Liver (tissue), 9 donors: ENCODE data around the gene OR1I1. TPM values are rescaled to one million over a fixed set of nuclear protein-coding genes. Genes with fewer than 3 reads are reported as not detected.

Experiments used
- DNase-seq: peaks from one replicate; pipeline ENCODE4 v3.0.0-alpha.2; 2017; ENCODE audit warnings: low spot score
- H3K27ac ChIP-seq, 2 donors: one replicate each; pipeline ENCODE4 v1.7.0; 2013; ENCODE audit warnings: inconsistent platforms in 2 of 2, low read length in 2 of 2, control low read depth in 1 of 2, low read depth in 1 of 2, mild to moderate bottlenecking in 1 of 2
- H3K27me3 ChIP-seq, 4 donors: one replicate each; pipeline versions ENCODE4 v1.6.1 to v1.7.0; 2013; ENCODE audit warnings: low read length in 3 of 4, inconsistent platforms in 1 of 4, mild to moderate bottlenecking in 1 of 4, moderate library complexity in 1 of 4; ENCODE audit not compliant: control insufficient read depth in 4 of 4, insufficient read depth in 4 of 4
- H3K36me3 ChIP-seq, 4 donors: one replicate each; pipeline versions ENCODE4 v1.6.1 to v1.7.0; 2013; ENCODE audit warnings: low read length in 3 of 4, mild to moderate bottlenecking in 3 of 4, low read depth in 1 of 4, moderate library complexity in 1 of 4; ENCODE audit not compliant: control insufficient read depth in 4 of 4, insufficient read depth in 3 of 4
- H3K4me1 ChIP-seq, 4 donors: one replicate each; pipeline versions ENCODE4 v1.6.1 to v1.7.0; 2013; ENCODE audit warnings: low read length in 3 of 4, mild to moderate bottlenecking in 3 of 4, moderate library complexity in 1 of 4; ENCODE audit not compliant: control insufficient read depth in 4 of 4, insufficient read depth in 4 of 4
- H3K4me3 ChIP-seq, 3 donors: one replicate each; pipeline versions ENCODE4 v1.6.1 to v1.7.0; 2013; ENCODE audit warnings: low read length in 3 of 3, control low read depth in 1 of 3, low read depth in 1 of 3, mild to moderate bottlenecking in 1 of 3
- H3K9ac ChIP-seq, 2 donors: one replicate each; pipeline ENCODE4 v1.7.0; 2013; ENCODE audit warnings: low read length in 2 of 2, mild to moderate bottlenecking in 2 of 2, moderate library complexity in 2 of 2, control low read depth in 1 of 2, low read depth in 1 of 2
- H3K9me3 ChIP-seq, 4 donors: one replicate each; pipeline versions ENCODE4 v1.6.1 to v1.7.0; 2013; ENCODE audit warnings: low read length in 3 of 4; ENCODE audit not compliant: control insufficient read depth in 4 of 4
- ATF3 ChIP-seq: IDR thresholded peaks from 2 replicates; pipeline ENCODE4 v1.6.1; 2016; ENCODE audit warnings: antibody characterized with exemption
- CTCF ChIP-seq: fragments of 150-350 bp; IDR thresholded peaks from 2 replicates; pipeline ENCODE4 v1.5.1; 2017; ENCODE audit warnings: improper control_type of control experiment, low read depth, low read length; ENCODE audit not compliant: missing input control
- EGR1 ChIP-seq, 2 donors: IDR thresholded peaks; 2 replicates each; pipeline ENCODE4 v1.6.1; 2016 to 2018; ENCODE audit warnings: antibody characterized with exemption in 2 of 2, low read depth in 2 of 2
- FOXA1 ChIP-seq: IDR thresholded peaks from 2 replicates; pipeline ENCODE4 v1.6.1; 2016; ENCODE audit warnings: antibody characterized with exemption
- FOXA2 ChIP-seq: IDR thresholded peaks from 2 replicates; pipeline ENCODE4 v1.6.1; 2016; ENCODE audit warnings: antibody characterized with exemption
- GABPA ChIP-seq, 2 donors: IDR thresholded peaks in 1 of 2; conservative IDR thresholded peaks in 1 of 2; 2 replicates each; pipeline ENCODE4 v1.6.1; 2016; ENCODE audit warnings: antibody characterized with exemption in 2 of 2, mild to moderate bottlenecking in 1 of 2, moderate library complexity in 1 of 2
- HNF4A ChIP-seq, 2 donors: conservative IDR thresholded peaks; 2 replicates each; pipeline ENCODE4 v1.6.1; 2016; ENCODE audit warnings: antibody characterized with exemption in 2 of 2, mild to moderate bottlenecking in 2 of 2
- HNF4G ChIP-seq: IDR thresholded peaks from 2 replicates; pipeline ENCODE4 v1.6.1; 2016; ENCODE audit warnings: antibody characterized with exemption
- JUND ChIP-seq, 2 donors: IDR thresholded peaks; 2 replicates each; pipeline ENCODE4 v1.6.1; 2016; ENCODE audit warnings: antibody characterized with exemption in 2 of 2
- MAX ChIP-seq: IDR thresholded peaks from 2 replicates; pipeline ENCODE4 v1.6.1; 2016; ENCODE audit warnings: antibody characterized with exemption
- NR2F2 ChIP-seq: IDR thresholded peaks from 2 replicates; pipeline ENCODE4 v1.6.1; 2016; ENCODE audit warnings: antibody characterized with exemption
- RAD21 ChIP-seq, 2 donors: IDR thresholded peaks; 2 replicates each; pipeline ENCODE4 v1.6.1; 2016; ENCODE audit warnings: antibody characterized with exemption in 2 of 2, mild to moderate bottlenecking in 2 of 2
- REST ChIP-seq: IDR thresholded peaks from 2 replicates; pipeline ENCODE4 v1.6.1; 2016; ENCODE audit warnings: antibody characterized with exemption, mild to moderate bottlenecking
- RXRA ChIP-seq, 2 donors: IDR thresholded peaks; 2 replicates each; pipeline ENCODE4 v1.6.1; 2017 to 2018; ENCODE audit warnings: antibody characterized with exemption in 2 of 2, mild to moderate bottlenecking in 1 of 2
- SP1 ChIP-seq: IDR thresholded peaks from 2 replicates; pipeline ENCODE4 v1.6.1; 2018; ENCODE audit warnings: antibody characterized with exemption, mild to moderate bottlenecking
- TAF1 ChIP-seq: conservative IDR thresholded peaks from 2 replicates; pipeline ENCODE4 v1.6.1; 2016; ENCODE audit warnings: antibody characterized with exemption, mild to moderate bottlenecking
- YY1 ChIP-seq: IDR thresholded peaks from 2 replicates; pipeline ENCODE4 v1.6.1; 2016; ENCODE audit warnings: antibody characterized with exemption, mild to moderate bottlenecking
- WGBS: extraction: QIAGEN DNeasy Blood & Tissue Kit; methylation state at CpG from one replicate; pipeline ENCODE4 v1.1.7; 2013; 5-methylcytosine and 5-hydroxymethylcytosine counted together
- polyA plus RNA-seq, 2 donors: library from polyadenylated mRNA; stranded (reverse) in 1 of 2; unstranded in 1 of 2; fragments of 200-250 nt in 1 of 2; fragments of >200 nt in 1 of 2; fragmentation: Nextera tagmentation in 1 of 2; extraction: Ambion mirVana in 1 of 2; gene quantifications; one replicate each; pipeline versions ENCODE4 v1.2.1 to v1.2.3, GENCODE V29; 2013 to 2015
- total RNA-seq, 2 donors: library from RNA; depleted of rRNA; stranded (reverse); fragments of >200 nt; gene quantifications; one replicate each; pipeline ENCODE4 v1.2.3, GENCODE V29; 2014
- TF ChIP-seq, protein P1 (sequence below): IDR thresholded peaks from 2 replicates; pipeline ENCODE4 v1.6.1; 2016; ENCODE audit warnings: antibody characterized with exemption
- donor health status: healthy.
- donor health status: healthy.
- donor health status: healthy.
- donor health status: healthy.
- donor health status: healthy.

Gene OR1I1
- total and polyA plus RNA-seq, 4 donors: not detected

GRCh38 chr19:15124572-15125231 lies 42.7 kb downstream of the OR1I1 start:
- WGBS: 1% methylated on average over 33 of the region's 33 CpGs
- DNase-seq: no peak
- peaks cover 9 to 25% (median 11%) of the 10 kb centered on the region in 4 donors for H3K36me3 ChIP-seq
- no peaks in the 10 kb centered on the region for H3K9me3 ChIP-seq
- peak overlapping the region; percentile 57 to 73 for H3K9ac ChIP-seq
- H3K4me3 ChIP-seq: peak overlapping the region; percentile 76 to 84 (median 83)
- TF ChIP-seq FOXA1 (no peak), HNF4G (no peak), HNF4A (conservative IDR thresholded peaks at IDR 0.05) (peak; percentile 47 to 58), YY1 (no peak), RAD21 (IDR thresholded peaks at IDR 0.05) (no peak), JUND (IDR thresholded peaks at IDR 0.05) (no peak)
- H3K27me3 ChIP-seq: no peaks in the 10 kb centered on the region
- peaks cover 0 to 21% (median 16%) of the 10 kb centered on the region in 4 donors for H3K4me1 ChIP-seq
- peak overlapping the region; percentile 94 to 95 for H3K27ac ChIP-seq

GRCh38 chr19:15125232-15126067 lies 43.4 kb downstream of the OR1I1 start:
- Histone ChIP-seq H3K9me3 (no peaks in the 10 kb centered on the region), H3K27ac (peak overlapping the region; percentile 94 to 95), H3K4me3 (peak overlapping the region; percentile 76 to 84 (median 83)), H3K36me3 (peaks cover 3 to 17% (median 6%) of the 10 kb centered on the region in 4 donors), H3K9ac (peak overlapping the region; percentile 54 to 57), H3K4me1 (peaks cover 0 to 21% (median 16%) of the 10 kb centered on the region in 4 donors), H3K27me3 (no peaks in the 10 kb centered on the region)
- peak; percentile 97 for DNase-seq
- TF ChIP-seq HNF4G (no peak), REST (peak; percentile 56), FOXA2 (no peak), YY1 (peak; percentile 88), JUND (IDR thresholded peaks at IDR 0.05) (peak in 1 of 2 donors; percentile 79), NR2F2 (peak; percentile 99), SP1 (peak; percentile 83), CTCF (no peak), HNF4A (conservative IDR thresholded peaks at IDR 0.05) (peak in 1 of 2 donors; percentile 18), TAF1 (no peak), MAX (peak; percentile 64), GABPA (IDR thresholded peaks at IDR 0.05 in 1 of 2, conservative IDR thresholded peaks at IDR 0.05 in 1 of 2) (peak in 1 of 2 donors; percentile 64), ATF3 (peak; percentile 4), RXRA (IDR thresholded peaks at IDR 0.05) (peak; percentile 74 to 81), RAD21 (IDR thresholded peaks at IDR 0.05) (no peak), EGR1 (IDR thresholded peaks at IDR 0.05; ENCODE audit: low read depth in 2 of 2) (peak; percentile 76 to 82), FOXA1 (no peak)
- TF ChIP-seq, protein P1, sequence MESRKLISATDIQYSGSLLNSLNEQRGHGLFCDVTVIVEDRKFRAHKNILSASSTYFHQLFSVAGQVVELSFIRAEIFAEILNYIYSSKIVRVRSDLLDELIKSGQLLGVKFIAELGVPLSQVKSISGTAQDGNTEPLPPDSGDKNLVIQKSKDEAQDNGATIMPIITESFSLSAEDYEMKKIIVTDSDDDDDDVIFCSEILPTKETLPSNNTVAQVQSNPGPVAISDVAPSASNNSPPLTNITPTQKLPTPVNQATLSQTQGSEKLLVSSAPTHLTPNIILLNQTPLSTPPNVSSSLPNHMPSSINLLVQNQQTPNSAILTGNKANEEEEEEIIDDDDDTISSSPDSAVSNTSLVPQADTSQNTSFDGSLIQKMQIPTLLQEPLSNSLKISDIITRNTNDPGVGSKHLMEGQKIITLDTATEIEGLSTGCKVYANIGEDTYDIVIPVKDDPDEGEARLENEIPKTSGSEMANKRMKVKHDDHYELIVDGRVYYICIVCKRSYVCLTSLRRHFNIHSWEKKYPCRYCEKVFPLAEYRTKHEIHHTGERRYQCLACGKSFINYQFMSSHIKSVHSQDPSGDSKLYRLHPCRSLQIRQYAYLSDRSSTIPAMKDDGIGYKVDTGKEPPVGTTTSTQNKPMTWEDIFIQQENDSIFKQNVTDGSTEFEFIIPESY: peak; percentile 64
- WGBS: under 1% methylated on average over 61 of the region's 61 CpGs
